Measurements from ENCODE around the gene CXCL16. TPM values are rescaled to one million over a fixed set of nuclear protein-coding genes. Genes with fewer than 3 reads are reported as not detected.
"Not testable (repeated sequence)": the region's sequence is repeated elsewhere in the genome, so short reads cannot be mapped to it uniquely, and the experiment has no call there.

The CXCL16 gene
- total and polyA plus RNA-seq, 2 donors, result 3.2 to 14.3 TPM

DNA sequence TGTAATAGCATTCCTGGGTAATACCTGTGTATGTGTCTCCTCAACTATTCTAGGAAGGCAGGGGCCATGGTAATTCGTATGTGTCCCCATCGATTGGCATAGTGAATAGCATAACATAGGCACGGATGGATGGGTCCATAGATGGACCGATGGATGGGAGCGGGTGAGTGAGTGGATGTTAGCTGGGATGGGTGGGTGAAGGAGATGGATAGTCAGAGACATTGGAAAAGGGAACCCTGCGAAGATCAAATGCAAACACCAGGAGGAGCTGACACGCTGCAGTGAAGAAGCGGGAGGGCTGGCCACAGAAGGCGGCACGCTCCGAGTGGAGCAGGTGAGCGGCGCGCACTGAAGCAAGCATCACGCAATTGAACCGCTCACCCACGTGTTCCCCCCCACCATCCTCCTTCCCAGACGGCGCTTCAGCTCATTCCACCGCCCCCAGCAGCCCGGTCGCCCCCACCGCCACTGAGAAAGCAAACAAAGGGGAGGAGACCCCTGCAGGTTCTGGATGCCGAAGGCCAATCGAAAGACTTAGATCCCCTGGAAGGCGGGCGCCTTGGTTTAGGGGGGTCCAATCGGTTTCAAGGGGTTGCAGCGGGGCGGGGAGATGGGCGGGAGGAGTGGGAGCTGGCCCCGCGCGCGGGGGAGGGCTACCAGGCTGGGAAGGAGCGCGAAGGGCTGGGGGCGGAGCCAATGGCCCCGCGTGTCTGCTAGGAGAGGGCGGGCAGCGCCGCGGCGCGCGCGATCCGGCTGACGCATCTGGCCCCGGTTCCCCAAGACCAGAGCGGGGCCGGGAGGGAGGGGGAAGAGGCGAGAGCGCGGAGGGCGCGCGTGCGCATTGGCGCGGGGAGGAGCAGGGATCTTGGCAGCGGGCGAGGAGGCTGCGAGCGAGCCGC is 29.7 kb downstream of the CXCL16 start, which contains the start of gene ARRB2:
Gene ARRB2 (plus strand): TSS at position 839 of the 899 bp plus-strand sequence. CDS start 90 bp downstream, outside the sequence.
- peak within 1 kb of the TSS; percentile 61 for H3K27ac ChIP-seq (ENCODE audit: low read depth)

GRCh38 chr17:4708436-4708835 is 31.3 kb downstream of the CXCL16 start:
- H3K4me3 ChIP-seq (ENCODE audit: low read depth, low read length), result no peak overlapping the region
- 84% methylated on average over 8 of the region's 8 CpGs for WGBS
- DNase-seq (ENCODE audit: extremely low spot score), result no peak
- H3K36me3 ChIP-seq (ENCODE audit: insufficient read depth), result no peaks in the 10 kb centered on the region
- H3K27ac ChIP-seq (ENCODE audit: low read depth), result no peak overlapping the region
- peaks cover 2% of the 10 kb centered on the region for H3K4me1 ChIP-seq (ENCODE audit: insufficient read depth)

More for the DNA sequence above, 29.7 kb downstream of the CXCL16 start, which contains the start of gene ARRB2:
- Histone ChIP-seq H3K4me1 (ENCODE audit: insufficient read depth) (peaks cover 2% of the 10 kb centered on the region), H3K4me3 (ENCODE audit: low read depth, low read length) (peak within 1 kb of the TSS; percentile 63), H3K36me3 (ENCODE audit: insufficient read depth) (no peaks in the 10 kb centered on the region)
- under 1% methylated on average over 67 of the region's 67 CpGs for WGBS
- DNase-seq (ENCODE audit: extremely low spot score), result peak; percentile 93

- WGBS, result 73% methylated on average over 7 of the region's 7 CpGs
- H3K4me3 ChIP-seq (ENCODE audit: low read depth, low read length), result no peak overlapping the region
Observed at GRCh38 chr17:4706121-4706520, 33.6 kb downstream of the CXCL16 start.

GRCh38 chr17:4704991-4705390 is 34.7 kb downstream of the CXCL16 start:
- WGBS, result 92% methylated on average over 15 of the region's 15 CpGs
- Histone ChIP-seq H3K36me3 (ENCODE audit: insufficient read depth) (no peaks in the 10 kb centered on the region), H3K27ac (ENCODE audit: low read depth) (no peak overlapping the region), H3K4me1 (ENCODE audit: insufficient read depth) (no peaks in the 10 kb centered on the region), H3K4me3 (ENCODE audit: low read depth, low read length) (no peak overlapping the region)
- DNase-seq (ENCODE audit: extremely low spot score), result no peak

More at GRCh38 chr17:4706121-4706520, 33.6 kb downstream of the CXCL16 start:
- Histone ChIP-seq H3K27ac (ENCODE audit: low read depth) (no peak overlapping the region), H3K4me1 (ENCODE audit: insufficient read depth) (peaks cover under 1% of the 10 kb centered on the region), H3K36me3 (ENCODE audit: insufficient read depth) (no peaks in the 10 kb centered on the region)
- no peak for DNase-seq (ENCODE audit: extremely low spot score)

DNA sequence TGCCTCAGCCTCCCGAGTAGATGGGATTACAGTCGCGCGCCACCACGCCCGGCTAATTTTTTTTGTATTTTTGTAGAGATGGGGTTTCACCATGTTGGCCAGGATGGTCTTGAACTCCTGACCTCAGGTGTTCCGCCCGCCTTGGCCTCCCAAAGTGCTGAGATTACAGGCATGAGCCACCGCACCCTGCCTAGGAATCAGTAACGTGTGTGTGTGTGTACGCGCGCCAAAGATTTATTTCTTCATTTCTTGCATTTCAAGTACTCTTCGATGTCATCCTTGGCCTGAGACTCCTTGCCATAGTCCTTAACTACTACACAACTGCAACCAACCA is 35.2 kb downstream of the CXCL16 start:
- not testable (repeated sequence) for H3K27ac ChIP-seq (ENCODE audit: low read depth); DNase-seq (ENCODE audit: extremely low spot score)

DNA sequence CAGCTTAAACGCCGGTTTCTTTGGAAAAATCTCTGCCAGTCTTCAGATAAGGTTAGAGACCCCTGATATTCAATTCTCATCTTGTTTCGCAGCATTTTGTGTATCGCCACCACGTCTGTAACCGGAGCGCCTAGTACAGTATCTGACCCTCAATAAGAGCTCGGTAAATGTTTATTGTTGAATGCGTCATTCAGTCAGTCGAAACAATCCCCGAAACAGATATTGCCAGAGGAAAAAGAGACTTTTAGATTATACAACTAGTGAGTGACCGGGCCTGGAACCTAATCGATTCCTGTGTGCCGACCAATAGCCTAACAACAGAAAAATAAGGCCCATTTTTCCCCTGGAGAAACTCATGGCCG is 36.4 kb downstream of the CXCL16 start:
- H3K27ac ChIP-seq (ENCODE audit: low read depth), result no peak overlapping the region
- 4% methylated on average over 15 of the region's 15 CpGs for WGBS
- H3K36me3 ChIP-seq (ENCODE audit: insufficient read depth), result no peaks in the 10 kb centered on the region
- H3K4me3 ChIP-seq (ENCODE audit: low read depth, low read length), result peak overlapping the region; percentile 96
- H3K4me1 ChIP-seq (ENCODE audit: insufficient read depth), result no peaks in the 10 kb centered on the region
- no peak for DNase-seq (ENCODE audit: extremely low spot score)

More for the DNA sequence above, 35.2 kb downstream of the CXCL16 start:
- H3K4me1 ChIP-seq (ENCODE audit: insufficient read depth); H3K36me3 ChIP-seq (ENCODE audit: insufficient read depth): not testable (repeated sequence)
- 43% methylated on average over 14 of the region's 14 CpGs for WGBS
- H3K4me3 ChIP-seq (ENCODE audit: low read depth, low read length), result peak overlapping the region; percentile 96

- Histone ChIP-seq H3K4me1 (ENCODE audit: insufficient read depth) (no peaks in the 10 kb centered on the region), H3K27ac (ENCODE audit: low read depth) (no peak overlapping the region), H3K4me3 (ENCODE audit: low read depth, low read length) (no peak overlapping the region), H3K36me3 (ENCODE audit: insufficient read depth) (no peaks in the 10 kb centered on the region)
- 78% methylated on average over 1 of the region's 1 CpG for WGBS
- DNase-seq (ENCODE audit: extremely low spot score), result no peak
Observed at GRCh38 chr17:4701116-4701515, 38.6 kb downstream of the CXCL16 start.

DNA sequence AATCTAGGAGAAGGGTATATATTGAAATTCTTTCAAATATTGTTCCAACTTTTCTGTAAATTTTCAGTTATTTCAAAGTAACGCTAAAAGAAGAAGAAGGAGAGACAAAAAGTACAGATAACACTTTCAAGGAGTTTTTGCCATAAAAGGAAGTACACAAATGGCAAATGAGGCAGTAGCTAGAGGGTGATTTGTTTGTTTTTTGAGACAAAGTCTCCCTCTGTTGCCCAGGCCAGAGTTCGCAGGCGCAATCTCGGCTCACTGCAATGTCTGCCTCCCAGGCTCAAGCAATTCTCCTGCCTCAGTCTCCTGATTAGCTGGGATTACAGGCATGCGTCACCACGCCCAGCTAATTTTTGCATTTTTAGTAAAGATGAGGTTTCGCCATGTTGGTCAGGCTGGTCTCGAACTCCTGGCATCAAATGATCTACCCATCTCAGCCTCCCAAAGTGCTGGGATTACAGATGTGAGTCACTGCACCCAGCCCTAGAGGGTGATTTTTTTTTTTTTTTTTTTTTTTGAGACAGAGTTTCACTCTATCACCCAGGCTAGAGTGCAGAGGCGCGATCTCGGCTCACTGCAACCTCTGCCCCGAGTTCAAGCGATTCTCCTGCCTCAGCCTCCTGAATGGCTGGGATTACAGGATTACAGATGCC is 40.2 kb downstream of the CXCL16 start:
- not testable (repeated sequence) for H3K36me3 ChIP-seq (ENCODE audit: insufficient read depth); DNase-seq (ENCODE audit: extremely low spot score); H3K4me1 ChIP-seq (ENCODE audit: insufficient read depth); H3K4me3 ChIP-seq (ENCODE audit: low read depth, low read length); H3K27ac ChIP-seq (ENCODE audit: low read depth)
- 91% methylated on average over 13 of the region's 13 CpGs for WGBS

DNA sequence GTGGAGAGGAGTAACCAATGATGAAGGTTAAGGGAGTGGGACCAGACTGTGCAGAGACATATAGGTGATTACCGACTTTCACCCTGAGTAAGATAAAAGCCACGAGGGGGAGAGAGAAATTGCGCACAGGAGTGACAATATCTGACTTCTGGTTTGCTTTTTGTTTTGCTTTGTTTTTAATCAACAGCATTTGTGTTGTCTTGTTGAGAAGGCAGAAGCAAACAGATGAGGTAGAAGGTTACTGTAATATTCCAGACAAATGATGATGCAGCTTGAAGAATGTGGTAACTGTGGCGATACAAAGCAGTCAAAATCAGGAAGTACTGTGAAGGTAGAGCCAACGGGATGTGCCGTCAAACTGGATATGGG is 43.3 kb downstream of the CXCL16 start:
- WGBS, result 83% methylated on average over 6 of the region's 6 CpGs
- Histone ChIP-seq H3K4me3 (ENCODE audit: low read depth, low read length) (no peak overlapping the region), H3K36me3 (ENCODE audit: insufficient read depth) (no peaks in the 10 kb centered on the region), H3K27ac (ENCODE audit: low read depth) (no peak overlapping the region), H3K4me1 (ENCODE audit: insufficient read depth) (no peaks in the 10 kb centered on the region)
- no peak for DNase-seq (ENCODE audit: extremely low spot score)

- H3K36me3 ChIP-seq (ENCODE audit: insufficient read depth), result no peaks in the 10 kb centered on the region
- 90% methylated on average over 9 of the region's 9 CpGs for WGBS
- DNase-seq (ENCODE audit: extremely low spot score), result no peak
- no peaks in the 10 kb centered on the region for H3K4me1 ChIP-seq (ENCODE audit: insufficient read depth)
- H3K27ac ChIP-seq (ENCODE audit: low read depth), result no peak overlapping the region
- no peak overlapping the region for H3K4me3 ChIP-seq (ENCODE audit: low read depth, low read length)
Observed at GRCh38 chr17:4693416-4693815, 46.3 kb downstream of the CXCL16 start.

DNA sequence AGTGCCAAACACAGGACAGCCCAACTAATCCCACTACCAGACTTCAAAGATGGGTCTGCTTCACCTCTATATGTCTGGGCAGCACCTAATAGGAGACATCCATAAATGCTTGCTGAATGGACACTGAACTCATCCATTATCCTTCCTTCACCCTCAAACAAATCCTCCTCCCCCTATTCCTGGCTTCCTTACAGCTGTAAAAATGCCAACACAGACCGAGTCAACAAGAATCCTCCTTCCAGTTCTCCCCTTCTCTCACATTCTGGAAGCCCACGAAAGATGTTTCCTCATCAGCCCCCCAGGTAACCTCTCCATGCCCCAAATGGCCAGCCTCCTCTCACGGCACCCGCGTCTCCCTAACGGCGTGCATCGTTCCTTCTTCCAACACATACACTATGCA is 48.0 kb downstream of the CXCL16 start:
- Histone ChIP-seq H3K27ac (ENCODE audit: low read depth) (no peak overlapping the region), H3K4me3 (ENCODE audit: low read depth, low read length) (no peak overlapping the region), H3K36me3 (ENCODE audit: insufficient read depth) (no peaks in the 10 kb centered on the region), H3K4me1 (ENCODE audit: insufficient read depth) (no peaks in the 10 kb centered on the region)
- DNase-seq (ENCODE audit: extremely low spot score), result no peak
- 51% methylated on average over 8 of the region's 8 CpGs for WGBS

GRCh38 chr17:4690745-4691144 is 49.0 kb downstream of the CXCL16 start:
- no peak for DNase-seq (ENCODE audit: extremely low spot score)
- H3K4me1 ChIP-seq (ENCODE audit: insufficient read depth), result no peaks in the 10 kb centered on the region
- H3K27ac ChIP-seq (ENCODE audit: low read depth), result no peak overlapping the region
- H3K36me3 ChIP-seq (ENCODE audit: insufficient read depth), result no peaks in the 10 kb centered on the region
- WGBS, result 92% methylated on average over 2 of the region's 2 CpGs
- no peak overlapping the region for H3K4me3 ChIP-seq (ENCODE audit: low read depth, low read length)

- H3K4me3 ChIP-seq (ENCODE audit: low read depth, low read length); H3K27ac ChIP-seq (ENCODE audit: low read depth); H3K4me1 ChIP-seq (ENCODE audit: insufficient read depth); DNase-seq (ENCODE audit: extremely low spot score); H3K36me3 ChIP-seq (ENCODE audit: insufficient read depth): not testable (repeated sequence)
- WGBS, result 95% methylated on average over 12 of the region's 12 CpGs
Observed at GRCh38 chr17:4689872-4690271, 49.9 kb downstream of the CXCL16 start.

DNA sequence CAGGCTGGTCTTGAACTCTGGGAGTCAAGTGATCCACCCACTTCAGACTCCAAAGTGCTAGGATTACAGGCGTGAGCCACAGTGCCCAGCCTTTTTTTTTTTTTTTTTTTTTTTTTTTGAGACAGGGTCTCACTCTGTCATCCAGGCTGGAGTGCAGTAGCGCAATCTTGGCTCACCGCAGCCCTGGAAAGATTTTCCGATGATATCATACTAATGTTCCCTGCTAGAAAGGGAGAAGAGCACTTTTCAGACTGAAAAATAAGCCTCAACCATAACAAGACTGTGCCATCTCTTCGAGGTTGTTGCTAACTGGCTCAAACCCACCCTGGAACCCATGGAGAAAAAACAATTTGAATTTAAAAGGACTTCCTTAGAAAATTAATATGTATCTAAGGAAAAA is 56.0 kb downstream of the CXCL16 start:
- H3K36me3 ChIP-seq (ENCODE audit: insufficient read depth); H3K4me1 ChIP-seq (ENCODE audit: insufficient read depth); H3K27ac ChIP-seq (ENCODE audit: low read depth); H3K4me3 ChIP-seq (ENCODE audit: low read depth, low read length); DNase-seq (ENCODE audit: extremely low spot score): not testable (repeated sequence)
- 82% methylated on average over 5 of the region's 5 CpGs for WGBS
